Stimulated activated naive CD4-positive, alpha-beta T cell treated with Interleukin-2 at 50 U/mL for 16 hours (primary cell): ENCODE data around the gene EPS8L3.
"Not testable (repeated sequence)": the region's sequence is repeated elsewhere in the genome, so short reads cannot be mapped to it uniquely, and the experiment has no call there.

Experiments
- DNase-seq: peaks from one replicate; lab custom pipeline; 2025; lab: John Stamatoyannopoulos, UW

The EPS8L3 gene

DNA sequence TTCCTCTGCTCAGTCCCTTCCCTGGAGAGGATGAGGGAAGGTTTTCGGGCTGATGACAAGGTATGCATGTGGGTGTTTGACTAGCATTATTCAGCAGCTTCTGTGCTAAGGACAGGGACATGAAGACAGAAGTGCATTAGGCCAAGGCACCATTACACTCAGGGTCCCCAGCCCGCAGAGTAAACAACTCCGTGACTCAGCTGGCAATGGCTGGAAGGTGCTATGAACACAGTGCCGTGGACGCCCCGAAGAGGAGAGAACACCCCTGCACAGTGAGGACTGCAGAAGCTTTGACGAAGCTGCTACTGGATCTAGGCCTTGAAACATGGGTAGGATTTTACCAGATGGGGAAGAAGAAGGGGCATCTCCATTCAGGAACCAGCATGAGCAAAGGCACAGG is 13.7 kb upstream of the EPS8L3 start:
- no peak for DNase-seq

DNA sequence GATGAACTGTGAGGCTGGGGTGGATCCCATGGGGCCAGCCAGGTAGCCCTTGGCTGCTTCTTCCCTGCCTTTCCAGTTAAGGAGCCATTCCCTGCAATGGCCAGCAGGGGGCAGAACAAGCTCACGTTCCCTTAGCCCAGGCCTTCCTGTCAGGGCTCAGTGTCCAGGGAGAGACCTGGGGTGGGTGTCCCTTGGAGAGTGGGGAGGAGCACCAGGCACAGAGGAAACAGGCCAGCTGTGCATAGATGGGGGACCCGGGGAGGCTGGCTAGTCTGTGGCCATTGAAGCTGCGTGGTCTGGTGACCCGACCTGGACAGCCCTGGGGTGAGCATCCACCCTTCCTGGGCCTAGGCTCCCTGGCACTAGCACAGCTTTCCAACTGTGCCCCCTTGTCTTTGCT is 13.2 kb upstream of the EPS8L3 start:
- peak; percentile 60 for DNase-seq

DNA sequence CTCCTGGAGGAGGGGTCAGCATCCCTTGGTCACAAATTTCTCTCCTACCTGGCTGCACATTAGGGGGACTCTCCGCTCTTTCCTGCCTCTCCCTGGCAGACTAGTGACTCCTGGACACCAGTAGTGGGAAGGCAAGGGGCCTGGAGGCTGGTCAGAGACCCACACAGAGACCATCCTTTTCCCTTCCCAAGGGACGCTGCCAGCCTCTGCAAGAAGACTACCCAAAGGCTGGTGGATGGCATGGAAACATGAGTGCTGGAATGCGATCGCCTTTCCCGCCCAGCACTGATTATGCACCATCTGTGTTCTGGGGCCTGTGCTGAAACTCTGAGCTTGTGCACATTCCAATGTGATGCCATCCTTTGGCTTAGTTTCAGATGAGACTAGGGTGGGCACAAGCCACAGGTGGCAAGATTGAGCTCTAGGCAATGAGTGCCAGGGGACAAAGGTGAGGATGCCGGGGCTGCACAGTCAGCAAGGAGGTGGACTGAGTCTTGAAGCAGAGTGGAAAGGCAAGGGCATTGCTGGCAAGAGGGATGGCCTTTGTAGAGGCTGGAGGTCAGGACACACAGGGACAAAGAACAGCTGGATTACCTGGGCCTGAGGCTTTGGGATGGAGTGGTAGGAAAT is 12.6 kb upstream of the EPS8L3 start:
- DNase-seq, result no peak

DNA sequence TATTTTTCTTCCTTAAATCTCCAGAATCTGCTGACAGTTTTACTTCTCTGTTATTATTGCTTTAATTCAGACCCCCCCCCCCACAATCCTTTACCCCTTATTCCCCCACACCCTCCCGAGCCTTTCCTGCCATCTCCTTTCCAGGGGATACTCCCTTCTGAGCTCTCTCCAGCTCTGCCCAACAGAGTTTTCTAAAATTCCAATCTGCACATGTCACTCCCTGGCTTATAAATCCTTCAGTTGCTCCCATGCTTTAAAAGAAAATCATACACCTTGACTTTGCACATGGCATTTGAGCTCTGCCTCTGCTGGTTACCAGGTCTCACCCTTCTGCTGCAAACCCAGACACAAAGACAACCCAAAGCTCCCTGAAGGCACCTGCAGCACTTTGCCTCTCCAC is 11.7 kb upstream of the EPS8L3 start:
- DNase-seq, result no peak

DNA sequence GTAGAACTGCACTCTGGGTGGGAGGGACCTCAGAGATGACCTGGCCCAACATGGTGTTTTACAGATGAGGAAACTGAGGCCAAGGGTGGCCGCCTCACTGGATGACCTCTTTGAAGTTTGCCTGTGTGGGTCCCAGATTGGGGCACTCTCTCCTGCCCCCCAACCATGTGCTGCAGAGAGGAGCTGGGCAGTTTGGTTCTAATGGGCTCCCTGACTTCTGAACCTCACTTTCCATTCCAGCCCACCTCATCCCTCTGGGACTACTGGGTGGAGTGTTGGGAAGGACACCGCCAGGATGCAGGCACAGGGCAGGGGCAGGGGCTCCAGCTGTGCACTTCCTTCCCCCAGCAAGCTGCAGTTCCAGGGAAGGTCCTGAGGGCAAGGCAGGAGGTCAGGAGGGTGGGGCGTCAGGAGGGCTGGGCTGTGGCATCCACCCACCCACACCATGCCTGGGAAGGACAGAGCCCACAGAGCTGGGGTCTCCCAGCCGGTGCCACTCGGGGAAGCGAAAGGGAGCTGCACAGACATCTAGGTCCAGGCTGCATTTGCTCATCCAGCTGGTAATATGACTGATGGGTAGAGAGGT is 10.3 kb upstream of the EPS8L3 start:
- no peak for DNase-seq

DNA sequence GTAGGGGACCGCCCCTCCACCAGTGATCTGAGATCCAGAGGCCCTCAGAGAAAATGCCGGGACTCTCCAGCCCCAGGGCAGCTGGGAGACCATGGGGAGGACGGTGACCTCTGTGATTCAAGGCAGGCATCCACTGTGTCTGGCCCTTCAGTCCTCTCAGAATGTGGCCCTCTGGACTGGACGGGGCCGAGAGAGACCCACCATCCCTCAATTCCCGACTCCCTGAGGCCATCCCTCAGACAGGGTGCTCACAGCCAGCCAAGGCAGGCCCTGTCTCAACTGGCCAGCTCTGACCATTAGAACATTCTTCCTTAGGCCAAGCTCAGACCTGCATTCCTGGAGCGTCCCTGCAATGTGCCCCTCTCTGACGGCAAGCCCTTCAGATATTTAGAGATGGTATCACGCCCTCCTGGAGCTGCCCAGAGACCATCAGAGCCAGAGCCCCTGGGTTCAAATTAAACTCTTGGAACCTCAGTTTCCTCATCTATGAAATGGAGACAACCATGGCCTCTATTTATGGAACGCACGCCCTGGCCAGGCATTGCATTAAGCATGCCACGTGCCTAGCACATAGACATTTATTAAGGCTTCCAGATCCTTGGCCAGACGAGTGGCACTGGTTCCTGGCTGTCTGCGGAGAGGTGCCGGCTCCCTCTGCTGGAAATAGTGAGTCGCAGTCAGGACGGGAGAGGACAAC is 9.6 kb upstream of the EPS8L3 start:
- DNase-seq, result peak; percentile 58

DNA sequence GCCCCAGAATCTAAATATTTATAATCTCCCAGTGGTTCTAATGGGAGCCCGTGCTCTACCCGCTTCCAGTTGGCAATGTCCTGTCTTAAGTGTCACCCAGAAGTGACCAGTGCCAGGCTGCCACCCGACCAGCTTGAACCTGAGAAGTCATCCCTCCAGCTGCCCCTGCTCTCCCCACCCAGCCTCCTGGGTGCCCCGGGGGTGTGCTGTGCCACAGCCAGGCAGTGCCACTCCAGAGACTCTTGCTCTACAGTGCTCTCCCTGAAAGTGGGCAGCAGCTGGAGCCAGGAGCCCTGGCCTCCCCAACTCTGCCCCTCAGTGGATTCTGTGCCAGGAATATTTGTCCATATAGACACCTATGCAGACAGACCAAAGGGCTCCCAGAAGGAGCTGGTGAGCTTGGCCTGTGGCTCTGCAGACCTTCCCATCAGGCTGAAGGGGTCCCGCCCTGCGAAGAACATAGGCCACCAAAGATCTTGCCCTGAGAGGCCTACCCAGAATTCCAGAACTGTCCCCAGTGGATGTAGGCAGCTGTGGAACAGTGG is 9.0 kb upstream of the EPS8L3 start:
- no peak for DNase-seq

DNA sequence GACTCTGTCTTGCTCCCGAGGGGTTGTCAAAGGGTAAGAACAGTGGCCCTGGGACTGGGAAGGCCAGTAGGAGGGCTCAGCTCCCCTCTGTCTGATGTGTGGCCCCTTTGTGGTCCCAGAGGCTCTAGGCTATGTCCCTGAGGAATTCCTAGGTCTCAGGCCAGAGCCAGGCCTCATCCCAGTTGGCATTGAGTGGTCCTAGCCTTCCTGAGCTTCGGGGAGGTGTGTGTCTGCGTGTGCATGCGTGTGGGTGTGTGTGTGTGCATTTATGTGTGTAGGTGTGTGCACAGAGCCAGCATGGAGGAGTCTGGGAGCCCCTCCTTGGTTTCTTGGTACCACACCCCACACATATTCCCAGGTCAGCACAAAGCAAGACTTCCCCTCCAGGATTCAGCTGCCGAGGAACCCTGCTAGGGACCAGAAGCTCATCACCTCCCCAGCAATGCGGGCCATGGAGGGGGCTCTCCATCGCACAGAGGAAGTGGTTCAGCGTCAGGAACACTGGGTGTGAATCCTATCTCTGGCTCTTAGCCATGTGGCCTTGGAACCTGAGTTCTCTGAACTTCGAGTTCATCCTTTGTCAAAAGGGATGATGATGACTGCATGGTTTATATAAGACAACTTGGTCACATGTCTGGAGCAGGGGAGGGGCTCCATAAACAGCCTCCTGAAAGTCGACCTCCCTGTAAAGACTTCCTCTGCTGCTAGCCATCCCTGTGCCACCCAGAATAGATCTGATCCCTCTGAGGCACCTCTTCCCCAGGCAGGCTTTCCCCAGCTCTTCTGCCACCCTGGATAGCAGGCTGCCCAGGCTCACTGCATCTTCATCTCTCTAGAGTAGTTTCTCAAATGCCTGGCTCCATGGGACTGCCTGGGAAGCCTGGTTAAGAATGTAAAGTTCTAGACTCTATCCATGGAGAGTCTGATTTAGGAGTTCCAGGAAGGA is 8.3 kb upstream of the EPS8L3 start:
- no peak for DNase-seq

DNA sequence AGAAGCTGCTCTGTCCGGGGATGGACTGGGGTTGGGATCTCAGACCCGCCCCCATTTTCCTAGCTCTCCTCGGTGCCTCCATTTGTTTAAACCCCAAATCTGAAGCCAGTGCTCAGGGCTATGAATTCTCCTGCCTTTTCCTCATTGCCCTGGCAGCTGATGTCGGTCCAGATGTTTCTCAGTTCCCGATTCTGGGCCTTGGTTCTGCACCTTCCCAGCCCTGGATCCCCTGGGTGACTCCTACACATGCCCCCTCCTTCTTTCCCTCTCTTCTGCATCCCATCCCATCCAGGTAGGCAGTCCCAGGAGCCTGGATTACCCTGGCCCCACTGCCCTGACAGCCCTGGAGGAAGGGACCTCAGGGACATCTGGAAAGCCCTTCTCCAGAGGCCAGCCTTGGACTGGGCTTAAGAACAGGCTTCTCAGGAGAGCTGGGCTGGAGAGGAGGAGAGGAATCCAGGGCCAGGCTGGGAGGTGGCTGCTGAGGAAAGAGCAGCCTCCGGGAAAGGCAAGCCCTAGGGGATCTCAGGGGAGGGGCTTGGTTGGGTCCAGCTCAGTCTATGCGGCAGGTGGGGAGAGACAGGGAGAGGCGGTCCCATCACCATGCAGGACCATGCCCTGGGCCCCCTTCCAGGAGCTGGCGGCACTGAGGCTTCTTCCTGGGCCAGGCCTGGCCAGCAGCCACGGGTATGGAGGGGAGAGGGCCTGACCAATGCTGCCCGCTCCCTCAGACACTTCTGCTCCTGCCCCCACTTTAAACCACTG is 6.8 kb upstream of the EPS8L3 start:
- DNase-seq, result no peak

DNA sequence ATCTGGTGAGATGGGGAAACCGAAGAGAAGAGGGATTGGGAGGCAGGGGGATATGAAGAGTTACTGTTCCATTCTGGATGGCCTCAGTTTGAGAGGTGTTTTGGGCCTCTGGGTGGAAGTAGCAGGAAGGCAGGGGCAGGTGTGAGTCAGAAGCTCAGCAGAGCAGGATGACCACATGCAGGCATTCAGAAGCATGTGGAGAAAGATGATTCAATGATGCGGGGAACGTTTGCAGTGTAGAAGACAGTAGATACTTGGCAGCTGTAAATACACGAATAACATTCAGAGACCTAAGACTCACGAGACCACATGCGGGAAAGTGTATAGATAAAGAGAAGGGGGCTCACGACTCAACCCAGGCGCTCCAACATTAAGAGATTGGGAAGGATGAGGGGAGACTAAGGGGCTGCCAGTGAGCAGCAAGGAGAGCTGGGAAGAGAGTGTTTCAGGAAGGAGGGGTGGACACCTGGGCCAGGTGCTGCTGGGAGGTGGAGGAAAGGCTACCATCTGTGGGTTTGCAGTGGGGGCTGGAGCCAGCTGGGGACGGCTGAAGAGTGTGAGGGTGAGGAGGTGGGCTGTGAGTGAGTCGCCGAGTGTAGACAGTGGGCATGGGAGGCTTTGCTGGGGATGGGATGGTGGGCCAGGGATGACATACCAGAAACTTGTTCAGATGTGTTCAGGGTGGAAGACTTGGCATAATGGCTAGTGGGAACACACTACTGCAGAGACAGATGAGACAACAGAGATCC is 5.8 kb upstream of the EPS8L3 start:
- no peak for DNase-seq

DNA sequence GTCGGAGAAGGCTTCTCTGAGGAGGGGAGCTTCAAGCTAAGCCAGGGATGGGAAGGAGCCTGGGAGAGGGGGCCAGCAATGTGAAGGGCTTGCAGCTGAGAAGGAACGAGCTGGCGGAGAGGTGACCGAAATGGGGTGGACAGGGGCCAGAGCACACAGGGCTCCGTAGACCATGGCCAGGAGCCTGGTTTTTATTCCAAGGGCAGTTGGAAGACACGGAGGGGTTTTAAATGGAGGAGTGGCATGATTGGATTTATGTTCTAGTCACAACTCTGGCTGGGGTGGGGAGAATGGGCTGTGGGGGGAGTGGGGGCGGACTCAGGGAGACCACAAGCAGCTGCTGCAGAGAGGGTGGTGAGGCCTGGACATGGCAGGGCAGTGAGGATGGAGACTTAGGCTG is 5.1 kb upstream of the EPS8L3 start:
- DNase-seq, result no peak

DNA sequence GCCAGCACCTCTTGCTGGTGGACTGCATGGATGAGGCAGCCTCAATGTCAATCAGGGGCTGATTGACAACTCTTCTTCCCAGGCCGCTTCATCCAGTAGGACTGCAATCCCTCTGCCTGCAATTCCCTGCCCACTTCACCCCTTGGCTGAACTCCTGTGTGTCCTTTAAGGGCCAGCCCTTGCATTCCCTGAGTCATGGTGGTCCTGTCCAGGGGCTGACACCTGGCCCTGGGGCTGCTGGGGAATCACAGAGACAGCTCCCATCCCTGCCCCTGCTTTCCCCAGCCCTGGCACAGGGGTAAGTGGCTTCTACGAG is 4.6 kb upstream of the EPS8L3 start:
- DNase-seq, result no peak

DNA sequence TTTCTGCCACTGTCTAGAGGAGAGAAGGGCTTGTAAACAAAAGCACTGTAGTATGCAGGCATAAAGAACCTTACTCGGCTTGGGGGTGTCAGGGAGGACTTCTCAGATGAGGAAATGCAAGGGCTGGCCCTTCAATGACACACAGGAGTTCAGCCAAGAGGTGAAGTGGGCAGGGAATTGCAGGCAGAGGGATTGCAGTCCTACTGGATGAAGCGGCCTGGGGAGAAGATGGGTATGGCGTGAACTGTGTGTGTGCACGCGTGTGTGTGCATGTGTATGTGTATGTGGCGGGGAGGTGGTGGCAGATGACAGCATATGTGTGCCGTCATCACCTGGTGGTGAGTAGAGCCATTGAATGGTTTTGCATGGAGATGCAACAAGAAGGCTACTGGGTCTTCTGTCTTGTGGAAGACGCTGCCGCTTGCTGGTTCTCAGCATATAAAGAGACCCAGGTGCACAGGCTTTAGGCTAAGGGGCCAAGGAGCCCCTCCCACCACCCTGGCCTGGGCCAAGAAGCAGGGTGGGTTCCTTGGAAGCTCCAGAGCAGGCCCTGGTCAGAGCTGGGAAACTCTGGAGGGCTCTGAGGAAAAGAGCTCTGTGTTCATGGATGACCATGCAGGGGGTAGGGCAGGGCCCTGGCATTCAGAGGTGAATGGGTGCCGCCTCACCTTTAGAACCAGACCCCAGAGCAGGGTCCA is 4.1 kb upstream of the EPS8L3 start:
- DNase-seq, result no peak

DNA sequence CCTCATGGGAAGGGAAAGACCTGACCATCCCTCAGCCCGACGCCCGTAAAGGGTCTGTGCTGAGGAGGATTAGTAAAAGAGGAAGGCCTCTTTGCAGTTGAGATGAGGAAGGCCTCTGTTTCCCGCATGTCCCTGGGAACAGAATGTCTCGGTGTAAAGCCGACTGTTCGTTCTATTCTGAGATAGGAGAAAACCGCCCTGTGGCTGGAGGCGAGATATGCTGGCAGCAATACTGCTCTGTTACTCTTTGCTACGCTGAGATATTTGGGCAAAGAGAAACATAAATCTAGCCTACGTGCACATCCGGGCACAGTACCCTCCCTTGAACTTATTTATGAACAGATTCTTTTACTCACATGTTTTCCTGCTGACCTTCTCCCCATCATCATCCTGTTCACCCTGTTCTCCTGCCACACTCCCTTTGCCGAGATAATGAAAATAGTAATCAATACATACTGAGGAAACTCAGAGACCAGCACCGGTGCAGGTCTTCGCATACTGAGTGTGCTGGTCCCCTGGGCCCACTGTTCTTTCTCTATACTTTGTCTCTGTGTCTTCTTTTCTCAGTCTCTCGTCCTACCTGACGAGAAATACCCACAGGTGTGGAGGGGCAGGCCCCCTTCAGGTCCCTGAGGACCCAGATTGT is 3.4 kb upstream of the EPS8L3 start:
- DNase-seq, result not testable (repeated sequence)

DNA sequence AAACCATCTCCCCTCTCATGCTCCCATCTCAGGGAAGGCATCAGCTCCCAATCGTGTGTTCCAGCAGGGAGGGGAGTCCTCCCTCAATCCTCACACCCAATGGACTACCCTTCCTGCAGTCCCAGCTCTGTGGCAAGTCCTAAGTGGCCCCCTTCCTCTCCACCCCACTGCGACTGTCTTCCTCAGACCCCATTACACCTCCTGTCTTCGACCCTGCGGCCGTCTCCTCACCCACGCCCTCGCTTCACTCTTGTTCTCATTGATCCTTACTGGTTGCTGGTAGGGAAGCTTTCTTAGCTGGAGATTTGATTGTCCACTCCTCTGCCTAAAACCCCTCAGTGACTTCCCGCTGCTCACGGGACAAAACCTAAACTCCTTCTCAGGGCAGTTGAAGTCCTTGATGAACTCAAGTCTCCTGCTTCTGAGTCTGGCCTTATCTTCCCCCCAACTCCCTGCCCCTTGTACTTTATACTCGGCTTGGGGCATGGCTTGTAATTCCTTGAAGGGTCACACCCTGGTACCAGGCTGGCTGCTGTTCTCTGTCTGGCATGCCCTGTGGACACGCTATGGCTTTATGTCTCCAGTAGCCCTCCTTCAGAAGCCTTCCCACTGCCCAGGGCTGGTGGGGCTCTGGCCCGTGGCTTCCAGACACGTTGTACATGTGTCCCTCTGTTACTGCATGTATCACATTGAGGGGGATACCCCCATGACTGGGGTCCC is 2.3 kb upstream of the EPS8L3 start:
- DNase-seq, result no peak

DNA sequence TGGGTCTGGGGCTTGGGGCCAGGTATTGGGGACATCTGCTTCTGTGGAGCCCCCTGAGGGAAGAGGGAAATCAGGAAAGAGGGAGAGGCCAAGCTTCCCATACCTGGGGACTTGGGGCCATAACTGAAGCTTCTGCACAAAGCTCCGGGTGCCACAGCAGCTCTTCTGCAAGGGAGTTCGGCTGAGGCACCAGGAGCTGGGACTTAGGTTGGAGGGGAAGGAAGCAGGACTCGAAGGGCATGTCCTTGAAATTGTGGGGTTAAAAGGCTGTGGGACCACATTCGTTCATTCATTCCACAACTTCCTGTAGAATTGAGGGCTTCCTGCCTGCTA is 1.7 kb upstream of the EPS8L3 start:
- DNase-seq, result no peak

DNA sequence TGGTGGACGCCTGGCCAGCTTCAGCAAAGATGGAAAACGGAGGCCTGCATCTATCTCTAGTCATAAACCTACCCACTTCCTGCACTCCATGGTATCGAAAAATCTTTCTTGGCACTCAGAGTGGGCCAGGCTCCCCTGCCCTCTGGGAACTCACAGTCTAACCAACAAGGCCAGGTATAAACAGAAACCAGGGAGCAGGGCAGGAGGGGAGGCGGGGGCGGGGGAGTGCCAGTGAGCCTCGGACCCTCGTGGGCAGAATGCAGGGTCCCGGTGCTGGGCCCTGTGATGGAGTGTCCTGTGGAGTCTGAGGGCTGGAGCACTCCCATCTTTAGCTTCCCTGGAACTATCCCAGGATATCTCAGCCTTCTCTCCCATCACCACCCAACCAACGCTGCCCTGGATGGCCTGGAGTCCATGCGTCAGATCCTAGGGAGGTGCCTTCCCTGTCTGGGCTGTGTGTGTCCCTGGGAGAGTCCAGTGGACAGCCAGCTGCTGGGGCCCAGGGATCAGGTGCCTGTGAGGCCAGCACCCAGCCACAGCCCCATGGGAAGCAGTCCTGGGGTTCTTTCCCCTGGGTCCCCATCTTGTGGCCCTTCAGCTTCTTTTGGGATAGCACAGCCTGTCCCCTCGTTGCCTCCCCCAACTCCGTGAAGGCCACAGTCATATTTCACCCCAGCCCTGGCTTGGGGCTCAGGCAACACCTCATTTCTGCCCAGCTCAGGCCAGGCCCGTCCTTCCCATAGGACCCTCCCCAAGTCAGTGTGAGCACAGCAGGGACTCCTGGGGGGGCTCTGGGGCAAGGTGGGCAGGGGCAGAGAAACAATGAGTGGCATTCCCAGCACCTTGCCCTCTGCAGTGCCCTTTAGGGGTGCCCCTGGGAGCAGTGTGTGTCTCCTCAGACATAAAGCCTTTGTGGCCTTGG is 1.1 kb upstream of the EPS8L3 start:
- no peak for DNase-seq
